ENCODE measurements around the gene SERPINA4.

GRCh38 chr14:94598816-94599655 lies 37.8 kb downstream of the SERPINA4 start:
- TF ChIP-seq CTCF (IDR thresholded peaks at IDR 0.05) = peak in 1 of 3 experiments; percentile 16
- TF ChIP-seq EP300 (IDR thresholded peaks at IDR 0.05) = peak; percentile 88
- no peak for TF ChIP-seq POLR2A (IDR thresholded peaks at IDR 0.05; ENCODE audit: low read depth)

Measured in esophagus muscularis mucosa (tissue), 4 donors.